Upper lobe of left lung (tissue), 6 donors: Measurements from ENCODE around the gene UGT1A8. TPM values are rescaled to one million over a fixed set of nuclear protein-coding genes. Genes with fewer than 3 reads are reported as not detected.

Experiments
- ATAC-seq, 2 donors: fragments of 200-7000 bp; cut with Tn5 transposase; one replicate each; pipeline ENCODE4 v1.9.1; 2022; ENCODE audit warnings: mild to moderate bottlenecking in 2 of 2, moderate library complexity in 2 of 2; ENCODE audit not compliant: low FRiP score in 2 of 2
- DNase-seq, 2 donors: peaks; one replicate each; pipeline ENCODE4 v3.0.0-alpha.2; 2019 to 2020
- H3K27ac ChIP-seq, 4 donors: fragments of 200-600 bp; sonication (generic); one replicate each; pipeline ENCODE4 v1.5.1; 2016 to 2019
- H3K27me3 ChIP-seq, 4 donors: fragments of 200-600 bp; sonication (generic); one replicate each; pipeline ENCODE4 v1.5.1; 2017 to 2019
- H3K36me3 ChIP-seq, 4 donors: fragments of 200-600 bp; sonication (generic); one replicate each; pipeline ENCODE4 v1.5.1; 2016 to 2019
- H3K4me1 ChIP-seq, 4 donors: fragments of 200-600 bp; sonication (generic); one replicate each; pipeline ENCODE4 v1.5.1; 2018 to 2019
- H3K4me3 ChIP-seq, 4 donors: fragments of 200-600 bp; sonication (generic); one replicate each; pipeline ENCODE4 v1.5.1; 2017 to 2019; ENCODE audit warnings: mild to moderate bottlenecking in 2 of 4, moderate library complexity in 1 of 4
- H3K9me3 ChIP-seq, 4 donors: fragments of 200-600 bp; sonication (generic); one replicate each; pipeline ENCODE4 v1.5.1; 2018 to 2019
- EP300 ChIP-seq, 4 donors: sonication (generic); formaldehyde crosslinking; IDR thresholded peaks; one replicate each; pipeline ENCODE4 v1.5.1; 2017; ENCODE audit warnings: antibody characterized with exemption in 4 of 4, control low read depth in 2 of 4
- POLR2A ChIP-seq, 4 donors: fragments of 450-650 bp; IDR thresholded peaks; one replicate each; pipeline ENCODE4 v1.5.1; 2016 to 2017; ENCODE audit warnings: antibody characterized with exemption in 4 of 4, mild to moderate bottlenecking in 2 of 4
- POLR2AphosphoS5 ChIP-seq, 2 donors: sonication (generic); formaldehyde crosslinking; IDR thresholded peaks; one replicate each; pipeline ENCODE4 v1.5.1; 2017; ENCODE audit warnings: antibody characterized with exemption in 2 of 2
- WGBS, 2 donors: methylation state at CpG; one replicate each; pipeline ENCODE4 v1.1.5; 2017 to 2018; 5-methylcytosine and 5-hydroxymethylcytosine counted together
- total RNA-seq, 6 donors: library from RNA; depleted of rRNA in 4 of 6; stranded (reverse); fragments of >200 nt in 4 of 6; gene quantifications; one replicate each; pipeline versions ENCODE4 v1.1.0 to v1.2.1, GENCODE V29; 2016 to 2021
- TF ChIP-seq, protein P1 (sequence below), 6 experiments: fragments of 450-650 bp in 4 of 6; fragments of 200-600 bp in 2 of 6; sonication (generic) in 2 of 6; IDR thresholded peaks; one replicate each; pipeline ENCODE4 v1.5.1; 2016 to 2019; ENCODE audit warnings: antibody characterized with exemption in 6 of 6
- donor health status: DM: no; HTN: no; CAD: no; lungs with moderate emphysema.
- donor health status: DM: no; HTN: yes; CAD: no; lungs with severe emphysema.

The UGT1A8 gene
- total RNA-seq, 6 donors from 2014 or later: not detected

- Histone ChIP-seq H3K4me3 (no peak overlapping the region), H3K27ac (no peak overlapping the region), H3K36me3 (no peaks in the 10 kb centered on the region), H3K9me3 (no peaks in the 10 kb centered on the region), H3K4me1 (no peaks in the 10 kb centered on the region), H3K27me3 (no peaks in the 10 kb centered on the region)
- no peak for TF ChIP-seq EP300 (IDR thresholded peaks at IDR 0.05)
- TF ChIP-seq, protein P1, sequence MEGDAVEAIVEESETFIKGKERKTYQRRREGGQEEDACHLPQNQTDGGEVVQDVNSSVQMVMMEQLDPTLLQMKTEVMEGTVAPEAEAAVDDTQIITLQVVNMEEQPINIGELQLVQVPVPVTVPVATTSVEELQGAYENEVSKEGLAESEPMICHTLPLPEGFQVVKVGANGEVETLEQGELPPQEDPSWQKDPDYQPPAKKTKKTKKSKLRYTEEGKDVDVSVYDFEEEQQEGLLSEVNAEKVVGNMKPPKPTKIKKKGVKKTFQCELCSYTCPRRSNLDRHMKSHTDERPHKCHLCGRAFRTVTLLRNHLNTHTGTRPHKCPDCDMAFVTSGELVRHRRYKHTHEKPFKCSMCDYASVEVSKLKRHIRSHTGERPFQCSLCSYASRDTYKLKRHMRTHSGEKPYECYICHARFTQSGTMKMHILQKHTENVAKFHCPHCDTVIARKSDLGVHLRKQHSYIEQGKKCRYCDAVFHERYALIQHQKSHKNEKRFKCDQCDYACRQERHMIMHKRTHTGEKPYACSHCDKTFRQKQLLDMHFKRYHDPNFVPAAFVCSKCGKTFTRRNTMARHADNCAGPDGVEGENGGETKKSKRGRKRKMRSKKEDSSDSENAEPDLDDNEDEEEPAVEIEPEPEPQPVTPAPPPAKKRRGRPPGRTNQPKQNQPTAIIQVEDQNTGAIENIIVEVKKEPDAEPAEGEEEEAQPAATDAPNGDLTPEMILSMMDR (IDR thresholded peaks at IDR 0.05): no peak
- no peak for TF ChIP-seq POLR2A (IDR thresholded peaks at IDR 0.05)
- TF ChIP-seq POLR2AphosphoS5 (IDR thresholded peaks at IDR 0.05): no peak
- ATAC-seq (no peak), DNase-seq (no peak)
- WGBS, 2 donors: 77 to 83% methylated on average over 3 of the region's 3 CpGs
These were observed 18.5 kb upstream of the UGT1A8 start for GRCh38 chr2:233598952-233599351.

DNA sequence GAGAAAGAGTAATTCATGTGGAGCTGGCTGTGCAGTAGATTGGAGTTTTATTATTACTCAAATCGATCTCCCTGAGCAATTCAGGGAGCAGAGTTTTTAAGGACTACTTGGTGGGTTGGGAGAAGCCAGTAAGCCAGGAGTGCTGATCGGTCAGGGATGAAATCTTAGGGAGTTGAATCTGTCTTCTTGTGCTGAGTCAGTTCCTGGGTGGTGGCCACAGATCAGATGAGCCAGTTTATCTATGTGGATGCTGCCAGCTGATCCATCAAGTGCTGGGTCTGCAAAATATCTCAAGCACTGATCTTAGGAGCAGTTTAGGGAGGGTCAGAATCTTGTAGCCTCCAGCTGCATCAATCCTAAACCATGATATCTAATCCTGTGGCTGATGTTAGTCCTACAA lies 17.0 kb upstream of the UGT1A8 start:
- no peak overlapping the region for H3K4me3 ChIP-seq
- no peak overlapping the region for H3K27ac ChIP-seq
- no peaks in the 10 kb centered on the region for H3K4me1 ChIP-seq
- H3K27me3 ChIP-seq: no peaks in the 10 kb centered on the region
- no peaks in the 10 kb centered on the region for H3K9me3 ChIP-seq
- DNase-seq (no peak), ATAC-seq (no peak)
- TF ChIP-seq POLR2A (IDR thresholded peaks at IDR 0.05): no peak
- TF ChIP-seq EP300 (IDR thresholded peaks at IDR 0.05): no peak
- TF ChIP-seq, protein P1 (IDR thresholded peaks at IDR 0.05): no peak
- TF ChIP-seq POLR2AphosphoS5 (IDR thresholded peaks at IDR 0.05): no peak
- WGBS, 2 donors: 84 to 88% methylated on average over 2 of the region's 2 CpGs
- no peaks in the 10 kb centered on the region for H3K36me3 ChIP-seq

DNA sequence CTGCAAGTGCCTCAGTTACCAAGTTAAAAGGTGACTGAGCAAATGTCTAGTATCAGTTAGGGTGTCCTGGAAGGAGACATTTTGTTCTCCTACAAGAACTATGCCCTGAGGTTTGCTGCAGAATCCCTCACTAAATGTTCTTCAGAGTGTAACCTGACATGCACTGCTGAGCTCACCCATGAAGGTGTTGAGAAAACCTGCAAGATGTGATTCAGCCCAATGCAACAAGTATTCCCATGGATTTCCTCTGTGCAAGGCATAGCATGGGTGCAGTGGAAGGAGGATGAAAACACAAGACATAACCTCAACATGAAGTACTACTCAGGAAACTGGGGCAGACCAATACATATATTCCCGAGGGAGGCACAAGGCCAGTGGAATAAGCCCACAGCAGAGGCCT lies 15.4 kb upstream of the UGT1A8 start:
- Histone ChIP-seq H3K36me3 (no peaks in the 10 kb centered on the region), H3K4me3 (no peak overlapping the region), H3K27me3 (no peaks in the 10 kb centered on the region), H3K9me3 (no peaks in the 10 kb centered on the region), H3K4me1 (no peaks in the 10 kb centered on the region), H3K27ac (no peak overlapping the region)
- DNase-seq: no peak
- no peak for ATAC-seq
- WGBS, 2 donors: 93 to 100% methylated on average over 1 of the region's 1 CpG
- TF ChIP-seq POLR2AphosphoS5 (IDR thresholded peaks at IDR 0.05) (no peak), POLR2A (IDR thresholded peaks at IDR 0.05) (no peak), EP300 (IDR thresholded peaks at IDR 0.05) (no peak)
- TF ChIP-seq, protein P1 (IDR thresholded peaks at IDR 0.05): no peak

DNA sequence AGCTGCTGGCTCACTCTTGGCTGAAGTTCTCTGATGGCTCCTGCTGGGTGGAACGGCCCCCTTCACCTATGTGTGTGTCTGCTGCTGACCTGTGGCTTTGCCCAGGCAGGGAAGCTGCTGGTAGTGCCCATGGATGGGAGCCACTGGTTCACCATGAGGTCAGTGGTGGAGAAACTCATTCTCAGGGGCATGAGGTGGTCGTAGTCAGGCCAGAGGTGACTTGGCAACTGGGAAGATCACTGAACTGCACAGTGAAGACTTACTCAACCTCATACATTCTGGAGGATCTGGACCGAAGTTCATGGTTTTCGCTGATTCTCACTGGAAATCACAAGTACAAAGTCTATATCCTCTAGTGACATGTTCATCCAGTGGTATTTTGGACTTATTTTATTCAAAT lies 13.9 kb upstream of the UGT1A8 start:
- no peak overlapping the region for H3K4me3 ChIP-seq
- ATAC-seq: no peak
- TF ChIP-seq POLR2A (IDR thresholded peaks at IDR 0.05) (no peak), EP300 (IDR thresholded peaks at IDR 0.05) (no peak), POLR2AphosphoS5 (IDR thresholded peaks at IDR 0.05) (no peak)
- TF ChIP-seq, protein P1 (IDR thresholded peaks at IDR 0.05): no peak
- 79 to 85% methylated on average over 3 to 4 of the region's 4 CpGs for WGBS, 2 donors
- DNase-seq: no peak
- H3K4me1 ChIP-seq: no peaks in the 10 kb centered on the region
- H3K36me3 ChIP-seq: no peaks in the 10 kb centered on the region
- H3K27me3 ChIP-seq: no peaks in the 10 kb centered on the region
- H3K9me3 ChIP-seq: no peaks in the 10 kb centered on the region
- no peak overlapping the region for H3K27ac ChIP-seq

DNA sequence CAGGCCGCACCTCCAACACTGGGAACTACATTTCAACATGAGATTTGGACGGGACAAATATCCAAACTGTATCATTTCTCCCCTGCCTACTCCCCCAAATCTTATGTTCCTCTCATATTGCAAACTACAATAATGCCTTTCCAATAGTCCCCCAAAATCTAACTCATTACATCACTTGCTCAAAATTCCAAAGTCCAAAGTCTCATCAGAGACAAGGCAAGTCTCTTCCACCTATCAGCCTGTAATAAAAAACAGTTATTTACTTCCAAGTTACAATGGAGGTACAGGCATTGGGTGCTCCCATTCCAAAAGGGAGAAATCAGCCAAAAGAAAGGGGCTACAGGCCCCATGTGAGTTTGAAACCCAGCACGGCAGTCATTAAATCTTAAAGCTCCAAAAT lies 12.6 kb upstream of the UGT1A8 start:
- Histone ChIP-seq H3K4me1 (no peaks in the 10 kb centered on the region), H3K27ac (no peak overlapping the region), H3K9me3 (no peaks in the 10 kb centered on the region), H3K27me3 (no peaks in the 10 kb centered on the region), H3K4me3 (no peak overlapping the region), H3K36me3 (no peaks in the 10 kb centered on the region)
- 87 to 91% methylated on average over 3 of the region's 3 CpGs for WGBS, 2 donors
- TF ChIP-seq, protein P1 (IDR thresholded peaks at IDR 0.05): no peak
- no peak for TF ChIP-seq POLR2AphosphoS5 (IDR thresholded peaks at IDR 0.05)
- no peak for TF ChIP-seq EP300 (IDR thresholded peaks at IDR 0.05)
- no peak for TF ChIP-seq POLR2A (IDR thresholded peaks at IDR 0.05)
- DNase-seq (no peak), ATAC-seq (no peak)
